Endothelial cell of umbilical vein (primary cell): ENCODE results near the gene KRTAP5-6. TPM values are rescaled to one million over a fixed set of nuclear protein-coding genes. Genes with fewer than 3 reads are reported as not detected.

Source experiments
- BruUV-seq: library from RNA; stranded (reverse); fragments of 400-500 nt; replicated peaks from 2 replicates; lab custom pipeline; 2021; lab: Mats Ljungman, UMichigan
- CTCF ChIA-PET: fragments of 300-600, 350-600 bp; sonication (Branson Sonifier 250); formaldehyde crosslinking; loops from one replicate; lab custom pipeline; 2021; ENCODE audit warnings: antibody characterized with exemption, inconsistent platforms; lab: Charles Lee
- POLR2A ChIA-PET: fragments of 300-600, 350-600 bp; sonication (Branson Sonifier 250); formaldehyde crosslinking; loops from one replicate; lab custom pipeline; 2021; ENCODE audit warnings: antibody characterized with exemption, inconsistent platforms; lab: Charles Lee
- DNase-seq: peaks from one replicate; pipeline ENCODE4 v3.0.0-alpha.2; 2011; ENCODE audit warnings: low read depth, low spot score
- FAIRE-seq: peaks from 2 replicates; lab custom pipeline; 2011; peaks lifted over from hg19 to GRCh38; lab: Jason Lieb, UNC
- H2AFZ ChIP-seq: 2 replicates; pipeline ENCODE4 v1.6.0; 2012; ENCODE audit warnings: low read depth, low read length, control low read depth, inconsistent platforms
- H3K27ac ChIP-seq: 2 replicates; pipeline ENCODE4 v1.5.1; 2011; ENCODE audit warnings: low read depth, mild to moderate bottlenecking, control low read depth, low read length, moderate library complexity; ENCODE audit not compliant: insufficient read depth
- H3K27me3 ChIP-seq, 2 experiments: 2 replicates each; pipeline versions ENCODE4 v1.6.0 to v1.6.1; 2011; ENCODE audit warnings: low read length in 2 of 2, mixed read lengths in 1 of 2; ENCODE audit not compliant: control insufficient read depth in 2 of 2, insufficient read depth in 2 of 2
- H3K36me3 ChIP-seq, 2 experiments: 2 replicates in 1 of 2; 3 replicates in 1 of 2; pipeline ENCODE4 v1.5.1; 2011; ENCODE audit warnings: low read length in 2 of 2, mild to moderate bottlenecking in 1 of 2, moderate library complexity in 1 of 2; ENCODE audit not compliant: control insufficient read depth in 2 of 2, insufficient read depth in 2 of 2; ENCODE audit errors: extremely low read depth in 1 of 2
- H3K4me1 ChIP-seq: 3 replicates; pipeline ENCODE4 v1.5.1; 2011; ENCODE audit warnings: mild to moderate bottlenecking, low read length; ENCODE audit not compliant: control insufficient read depth, insufficient read depth; ENCODE audit errors: extremely low read depth
- H3K4me2 ChIP-seq: 2 replicates; pipeline ENCODE4 v1.6.1; 2011; ENCODE audit warnings: low read length, control low read depth, mixed read lengths; ENCODE audit not compliant: insufficient read depth
- H3K4me3 ChIP-seq, 3 experiments: fragments of 200-600 bp in 1 of 3; sonication (generic), shearing (Covaris generic) in 1 of 3; replicated peaks in 1 of 3; 2 replicates each; pipeline ENCODE4 v1.5.1; 2011 to 2016; ENCODE audit warnings: control low read depth in 3 of 3, low read length in 3 of 3, mild to moderate bottlenecking in 2 of 3, inconsistent platforms in 1 of 3, low read depth in 1 of 3, moderate library complexity in 1 of 3; ENCODE audit not compliant: insufficient read depth in 1 of 3
- H3K79me2 ChIP-seq: 2 replicates; pipeline ENCODE4 v1.6.0; 2012; ENCODE audit warnings: low read length, inconsistent platforms; ENCODE audit not compliant: control insufficient read depth, insufficient read depth
- H3K9ac ChIP-seq: replicated peaks from 2 replicates; pipeline ENCODE3; 2011; ENCODE audit warnings: low read length, control low read depth; ENCODE audit not compliant: insufficient read depth; ENCODE audit errors: extremely low read depth
- H3K9me1 ChIP-seq: replicated peaks from 3 replicates; pipeline ENCODE4 v1.6.0; 2011; ENCODE audit warnings: mild to moderate bottlenecking, low read length; ENCODE audit not compliant: control insufficient read depth, insufficient read depth; ENCODE audit errors: extremely low read depth
- H3K9me3 ChIP-seq: replicated peaks from 2 replicates; pipeline ENCODE4 v1.5.1; 2012; ENCODE audit warnings: low read length, inconsistent platforms; ENCODE audit not compliant: control insufficient read depth, insufficient read depth
- H4K20me1 ChIP-seq: replicated peaks from 2 replicates; pipeline ENCODE3; 2011; ENCODE audit warnings: mild to moderate bottlenecking, low read length; ENCODE audit not compliant: control insufficient read depth, insufficient read depth; ENCODE audit errors: extremely low read depth
- EZH2 ChIP-seq: IDR thresholded peaks from 2 replicates; pipeline ENCODE4 v1.6.1; 2012; ENCODE audit warnings: borderline replicate concordance, low read depth, mild to moderate bottlenecking, moderate library complexity, low read length, inconsistent platforms; ENCODE audit not compliant: severe bottlenecking
- FOS ChIP-seq: IDR thresholded peaks from 2 replicates; pipeline ENCODE4 v1.6.1; 2011; ENCODE audit warnings: mild to moderate bottlenecking, low read length, moderate library complexity, borderline replicate concordance; ENCODE audit not compliant: insufficient read depth
- GATA2 ChIP-seq: IDR thresholded peaks from 2 replicates; pipeline ENCODE4 v1.7.0; 2011; ENCODE audit warnings: low read depth, mild to moderate bottlenecking, moderate library complexity, mixed read lengths, low read length; ENCODE audit not compliant: insufficient read length, insufficient read depth
- JUN ChIP-seq: IDR thresholded peaks from 2 replicates; pipeline ENCODE4 v1.6.1; 2011; ENCODE audit warnings: borderline replicate concordance, low read depth; ENCODE audit not compliant: insufficient read length, insufficient read depth
- MYC ChIP-seq: IDR thresholded peaks from one replicate; pipeline ENCODE4 v1.6.1; 2011; ENCODE audit warnings: mild to moderate bottlenecking, low read depth, low read length
- POLR2A ChIP-seq: IDR thresholded peaks from 2 replicates; pipeline ENCODE4 v1.6.1; 2012; ENCODE audit warnings: low read depth, mild to moderate bottlenecking, control low read depth, low read length
- POLR2AphosphoS5 ChIP-seq: IDR thresholded peaks from 2 replicates; pipeline ENCODE4 v1.6.1; 2012; ENCODE audit warnings: low read depth, mild to moderate bottlenecking, control low read depth, low read length, moderate library complexity; ENCODE audit not compliant: insufficient read depth
- dilution Hi-C: fragments of 300-500 bp; cut with MboI; formaldehyde crosslinking; loops from one replicate; pipeline ENCODE4 v1.15.0; 2019; ENCODE audit warnings: low sequenced_read_pairs; ENCODE audit not compliant: extremely low pct_ligation_motif_present
- intact Hi-C: fragments of 100-400 bp; cut with micrococcal nuclease; formaldehyde crosslinking; loops from one replicate; pipeline ENCODE4 v1.10.0; 2022
- polyA plus RNA-seq, 4 experiments: library from polyadenylated mRNA; depleted of rRNA in 3 of 4; stranded (reverse) in 3 of 4; unstranded in 1 of 4; fragments of >200 nt; gene quantifications; 2 replicates each; pipeline versions ENCODE4 v1.2.1 to v1.2.3, GENCODE V29; 2011 to 2012; ENCODE audit warnings: missing spikeins in 1 of 4
- total RNA-seq: library from RNA; stranded (reverse); gene quantifications from 2 replicates; pipeline ENCODE4 v1.2.3, GENCODE V29; 2021
- TF ChIP-seq, protein P1 (sequence below): IDR thresholded peaks from 2 replicates; pipeline ENCODE4 v1.6.1; 2011; ENCODE audit not compliant: insufficient read depth, insufficient read length
- TF ChIP-seq, protein P2 (sequence below), 2 donors: IDR thresholded peaks; 1 replicate in 1 of 2; 2 replicates in 1 of 2; pipeline ENCODE4 v1.5.1; 2011; ENCODE audit warnings: low read length in 2 of 2, mild to moderate bottlenecking in 2 of 2, moderate library complexity in 2 of 2, control low read depth in 1 of 2, inconsistent platforms in 1 of 2, low read depth in 1 of 2; ENCODE audit not compliant: insufficient read depth in 1 of 2; ENCODE audit errors: extremely low read depth in 1 of 2

KRTAP5-6 gene
- total and polyA plus RNA-seq, 2 donors (not counting 3 experiments of a cell fraction or from before 2014, with no cell fraction given), result not detected

DNA sequence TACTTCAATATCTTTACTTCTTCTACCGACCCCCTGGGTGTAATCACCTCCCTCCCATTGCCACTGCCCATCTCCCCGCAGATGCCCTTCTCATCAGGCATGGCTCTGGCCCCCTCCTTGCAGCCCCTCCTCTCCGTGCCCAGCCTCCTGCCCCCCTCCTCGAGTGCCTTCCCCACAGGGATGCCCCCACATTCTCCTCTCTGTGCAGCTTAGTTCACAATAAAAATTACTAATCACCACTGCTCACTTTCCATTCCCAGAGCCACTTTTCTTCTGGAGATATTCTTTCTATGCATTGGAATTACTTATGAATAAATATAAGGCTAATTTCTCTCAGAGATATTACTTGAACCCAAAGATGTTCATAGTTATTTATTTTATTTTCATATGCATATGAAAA lies 31.3 kb downstream of the KRTAP5-6 start:
- dilution Hi-C loops (no loop called here), intact Hi-C loops (no loop called here)
- H3K79me2 ChIP-seq, result no peaks in the 10 kb centered on the region
- CTCF ChIA-PET, result interaction anchor here (0.5 kb wide), 1 partner anchor 36 kb away, joined by 4 read pairs; no protein-coding TSS in a partner anchor
- H3K36me3 ChIP-seq, result no peaks in the 10 kb centered on the region
- DNase-seq, result no peak
- H3K27me3 ChIP-seq, result no peaks in the 10 kb centered on the region
- no peaks in the 10 kb centered on the region for H3K9me3 ChIP-seq
- H3K4me2 ChIP-seq, result no peak overlapping the region
- TF ChIP-seq GATA2, result no peak
- no peak for TF ChIP-seq JUN
- TF ChIP-seq MYC, result no peak
- TF ChIP-seq POLR2A, result no peak
- no peak for TF ChIP-seq EZH2
- no peak for TF ChIP-seq POLR2AphosphoS5
- TF ChIP-seq, protein P1, sequence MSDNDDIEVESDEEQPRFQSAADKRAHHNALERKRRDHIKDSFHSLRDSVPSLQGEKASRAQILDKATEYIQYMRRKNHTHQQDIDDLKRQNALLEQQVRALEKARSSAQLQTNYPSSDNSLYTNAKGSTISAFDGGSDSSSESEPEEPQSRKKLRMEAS, result no peak
- TF ChIP-seq FOS, result no peak
- TF ChIP-seq, protein P2, sequence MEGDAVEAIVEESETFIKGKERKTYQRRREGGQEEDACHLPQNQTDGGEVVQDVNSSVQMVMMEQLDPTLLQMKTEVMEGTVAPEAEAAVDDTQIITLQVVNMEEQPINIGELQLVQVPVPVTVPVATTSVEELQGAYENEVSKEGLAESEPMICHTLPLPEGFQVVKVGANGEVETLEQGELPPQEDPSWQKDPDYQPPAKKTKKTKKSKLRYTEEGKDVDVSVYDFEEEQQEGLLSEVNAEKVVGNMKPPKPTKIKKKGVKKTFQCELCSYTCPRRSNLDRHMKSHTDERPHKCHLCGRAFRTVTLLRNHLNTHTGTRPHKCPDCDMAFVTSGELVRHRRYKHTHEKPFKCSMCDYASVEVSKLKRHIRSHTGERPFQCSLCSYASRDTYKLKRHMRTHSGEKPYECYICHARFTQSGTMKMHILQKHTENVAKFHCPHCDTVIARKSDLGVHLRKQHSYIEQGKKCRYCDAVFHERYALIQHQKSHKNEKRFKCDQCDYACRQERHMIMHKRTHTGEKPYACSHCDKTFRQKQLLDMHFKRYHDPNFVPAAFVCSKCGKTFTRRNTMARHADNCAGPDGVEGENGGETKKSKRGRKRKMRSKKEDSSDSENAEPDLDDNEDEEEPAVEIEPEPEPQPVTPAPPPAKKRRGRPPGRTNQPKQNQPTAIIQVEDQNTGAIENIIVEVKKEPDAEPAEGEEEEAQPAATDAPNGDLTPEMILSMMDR (IDR thresholded peaks at IDR 0.05; ENCODE audit: extremely low read depth in 1 of 2, insufficient read depth in 1 of 2, low read depth in 1 of 2, low read length in 2 of 2), result no peak
- no peak overlapping the region for H3K9ac ChIP-seq
- no peak for FAIRE-seq
- POLR2A ChIA-PET, result no interaction called here
- no peaks in the 10 kb centered on the region for H3K4me1 ChIP-seq
- H3K4me3 ChIP-seq, result no peak overlapping the region
- no peak overlapping the region for H3K27ac ChIP-seq
- no TSS peak for BruUV-seq
- no peaks in the 10 kb centered on the region for H4K20me1 ChIP-seq
- no peak overlapping the region for H2AFZ ChIP-seq
- H3K9me1 ChIP-seq, result no peaks in the 10 kb centered on the region
